HG03039 (cell line): ENCODE measurements around the gene SAPCD1.
"Not testable (repeated sequence)": the region's sequence is repeated elsewhere in the genome, so short reads cannot be mapped to it uniquely, and the experiment has no call there.

Experiments
- ATAC-seq: cut with Tn5 transposase; IDR thresholded peaks from one replicate; pipeline ENCODE4 v1.9.1; 2021; ENCODE audit warnings: mild to moderate bottlenecking, moderate library complexity; ENCODE audit not compliant: unreplicated experiment

SAPCD1 gene

GRCh38 chr6:31776485-31776988 is 14.1 kb downstream of the SAPCD1 start:
- ATAC-seq: no peak

- ATAC-seq: peak; percentile 36
Observed at GRCh38 chr6:31776989-31777666, 14.7 kb downstream of the SAPCD1 start, which contains the start of gene VWA7. Gene VWA7 (minus strand): TSS chr6:31777328. CDS start chr6:31776779, 549 bp downstream.

- no peak for ATAC-seq
Observed at GRCh38 chr6:31777667-31778050, 15.2 kb downstream of the SAPCD1 start.

- no peak for ATAC-seq
Observed at GRCh38 chr6:31778193-31778592, 15.7 kb downstream of the SAPCD1 start.

GRCh38 chr6:31778999-31779885 is 16.8 kb downstream of the SAPCD1 start:
- no peak for ATAC-seq

- no peak for ATAC-seq
Observed at GRCh38 chr6:31779908-31780307, 17.5 kb downstream of the SAPCD1 start.

- ATAC-seq: no peak
Observed at GRCh38 chr6:31780507-31781243, 18.2 kb downstream of the SAPCD1 start.

- no peak for ATAC-seq
Observed at GRCh38 chr6:31781244-31782125, 19.0 kb downstream of the SAPCD1 start.

GRCh38 chr6:31782126-31782855 is 19.8 kb downstream of the SAPCD1 start:
- no peak for ATAC-seq

- no peak for ATAC-seq
Observed at GRCh38 chr6:31784098-31784925, 21.9 kb downstream of the SAPCD1 start.

GRCh38 chr6:31785475-31785874 is 23.0 kb downstream of the SAPCD1 start:
- no peak for ATAC-seq

GRCh38 chr6:31791324-31792089 is 29.1 kb downstream of the SAPCD1 start:
- ATAC-seq: no peak

GRCh38 chr6:31792090-31792374 is 29.6 kb downstream of the SAPCD1 start:
- ATAC-seq: no peak

GRCh38 chr6:31792761-31793171 is 30.3 kb downstream of the SAPCD1 start:
- ATAC-seq: no peak

GRCh38 chr6:31793927-31794245 is 31.4 kb downstream of the SAPCD1 start:
- ATAC-seq: not testable (repeated sequence)

- ATAC-seq: no peak
Observed at GRCh38 chr6:31794294-31794865, 31.9 kb downstream of the SAPCD1 start.

- ATAC-seq: peak; percentile 6
Observed at GRCh38 chr6:31794866-31795615, 32.6 kb downstream of the SAPCD1 start.
